Measurements from ENCODE around the gene ZBTB42. TPM values are rescaled to one million over a fixed set of nuclear protein-coding genes. Genes with fewer than 3 reads are reported as not detected.

ZBTB42 gene
- total RNA-seq, 1 experiment from 2014 or later = 0.38 TPM

DNA sequence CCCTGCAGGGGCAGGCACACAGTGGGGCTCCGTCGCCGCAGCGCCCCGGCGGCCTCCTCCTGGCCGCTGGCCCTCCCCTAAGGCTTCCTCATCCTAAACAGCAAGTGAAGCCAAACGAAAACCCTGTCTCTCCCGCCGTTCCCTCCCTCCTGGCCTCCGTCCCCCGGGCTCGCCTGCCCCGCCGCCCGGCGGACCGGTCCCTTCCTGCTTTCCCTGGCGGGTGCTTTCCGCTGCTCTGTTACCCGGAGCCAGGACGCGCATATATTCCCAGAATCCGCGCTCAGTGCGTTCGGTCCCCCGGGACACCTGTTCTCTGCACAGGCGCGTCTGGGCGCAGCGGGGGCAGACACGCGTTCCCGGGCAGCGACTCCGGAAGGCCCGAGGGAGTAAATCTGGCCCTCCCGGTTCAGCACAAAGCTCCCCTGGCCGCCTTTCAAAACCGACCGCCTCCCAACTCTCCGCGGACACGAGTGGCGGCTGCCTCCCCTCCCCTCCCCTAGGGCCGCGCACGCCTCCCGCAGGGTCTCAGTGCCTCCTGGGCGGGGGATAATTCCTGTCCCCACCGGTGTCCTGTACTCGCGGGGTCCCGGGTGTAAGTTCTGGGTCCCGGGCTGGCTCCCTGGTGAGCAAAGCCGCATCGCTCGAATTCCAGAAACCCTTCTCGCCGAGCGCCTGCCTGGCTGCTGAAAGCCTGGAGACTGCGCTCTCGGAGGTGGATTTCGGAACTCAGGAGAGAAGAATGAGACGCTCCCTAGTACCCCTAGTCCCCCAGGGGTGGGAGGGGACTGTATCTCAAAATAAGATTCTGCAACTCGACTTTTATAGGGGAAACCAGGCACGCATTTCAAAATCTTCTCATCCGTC is 42.8 kb downstream of the ZBTB42 start:
- H3K27me3 ChIP-seq = peaks cover 13% of the 10 kb centered on the region; the same call in 1 of the 2 replicates
- peaks cover 13% of the 10 kb centered on the region for H3K4me1 ChIP-seq
- no peak for DNase-seq
- no peaks in the 10 kb centered on the region for H3K9me3 ChIP-seq (replicated peaks)
- no peak overlapping the region for H3K27ac ChIP-seq
- no peaks in the 10 kb centered on the region for H3K36me3 ChIP-seq
- no peak overlapping the region for H3K4me3 ChIP-seq

DNA sequence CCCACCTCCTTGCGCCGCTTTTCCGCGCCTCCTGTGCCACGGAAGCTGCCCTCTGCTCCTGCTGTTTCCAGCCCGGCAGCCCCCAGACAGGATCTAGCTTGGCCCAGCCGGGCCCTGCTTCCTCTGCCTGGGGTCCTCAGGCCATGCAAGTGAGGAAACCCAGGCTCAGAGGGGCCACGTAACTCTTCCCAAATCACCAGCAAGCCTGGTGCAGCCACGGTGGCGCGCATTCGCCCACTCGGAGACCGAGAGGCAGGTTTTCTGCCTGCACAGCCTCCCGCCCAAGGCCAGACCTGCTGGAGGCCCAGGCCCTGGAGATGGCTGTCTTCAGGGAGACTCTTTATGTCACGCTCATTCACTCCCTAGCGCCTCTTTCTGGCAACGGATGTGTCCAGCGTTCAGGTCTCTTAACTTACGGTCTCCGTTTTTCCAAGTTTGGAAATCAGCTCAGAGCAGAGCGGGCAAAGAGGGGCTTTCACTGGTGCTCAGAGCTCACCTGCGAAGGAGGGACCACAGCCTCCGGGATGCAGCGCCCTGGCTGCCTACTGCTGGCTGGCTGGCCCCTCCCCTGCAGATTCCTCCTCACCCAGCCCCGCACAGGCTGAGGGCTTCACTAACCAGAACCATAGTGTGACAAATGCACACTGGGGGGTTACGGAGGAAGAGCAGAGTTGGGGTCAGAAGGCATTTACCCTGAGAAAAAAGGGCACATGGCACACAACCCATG is 43.6 kb downstream of the ZBTB42 start:
- Histone ChIP-seq H3K9me3 (replicated peaks) (no peaks in the 10 kb centered on the region), H3K27ac (no peak overlapping the region), H3K4me1 (peaks cover 13% of the 10 kb centered on the region), H3K4me3 (no peak overlapping the region), H3K36me3 (no peaks in the 10 kb centered on the region), H3K27me3 (peaks cover 13% of the 10 kb centered on the region; the same call in 1 of the 2 replicates)
- DNase-seq = no peak

DNA sequence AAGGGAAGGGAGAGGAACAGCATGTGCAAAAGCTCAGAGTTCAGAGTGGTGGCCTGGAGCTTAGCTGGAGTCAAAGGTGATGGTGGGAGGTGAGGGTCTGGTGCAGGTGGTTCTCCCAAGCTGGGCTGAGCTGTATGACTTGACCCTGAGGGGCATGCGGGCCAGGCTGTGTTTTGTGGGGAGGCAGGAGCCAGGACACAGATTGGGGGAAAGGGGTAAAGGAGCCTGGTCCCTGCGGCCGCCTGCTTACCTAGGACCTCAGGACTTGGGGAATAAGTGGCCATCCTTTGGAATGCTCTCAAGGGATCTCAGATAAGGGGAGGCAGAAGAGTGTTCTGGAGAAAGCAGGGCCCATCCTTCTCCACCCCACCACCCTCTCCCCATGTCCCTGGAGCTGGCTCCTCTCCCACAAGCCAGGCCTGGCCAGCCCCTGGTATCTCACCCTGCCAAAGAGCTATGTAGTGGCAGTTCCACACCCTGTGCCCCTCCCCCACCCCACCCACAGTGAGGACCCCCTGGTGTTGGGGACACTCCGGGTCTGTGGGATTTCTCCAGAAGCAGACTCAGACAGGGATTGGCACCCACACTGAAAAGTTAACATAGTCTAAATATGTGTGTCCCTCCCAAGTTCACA is 44.2 kb downstream of the ZBTB42 start:
- H3K4me1 ChIP-seq = peaks cover 13% of the 10 kb centered on the region
- no peaks in the 10 kb centered on the region for H3K36me3 ChIP-seq
- DNase-seq = no peak
- H3K27ac ChIP-seq = no peak overlapping the region
- H3K27me3 ChIP-seq = peaks cover 13% of the 10 kb centered on the region; the same call in 1 of the 2 replicates
- no peaks in the 10 kb centered on the region for H3K9me3 ChIP-seq (replicated peaks)
- no peak overlapping the region for H3K4me3 ChIP-seq

GRCh38 chr14:104845834-104846441 is 45.0 kb downstream of the ZBTB42 start:
- peaks cover 13% of the 10 kb centered on the region for H3K4me1 ChIP-seq
- no peaks in the 10 kb centered on the region for H3K9me3 ChIP-seq (replicated peaks)
- H3K36me3 ChIP-seq = no peaks in the 10 kb centered on the region
- H3K27ac ChIP-seq = no peak overlapping the region
- peak; percentile 79 to 88 for DNase-seq
- H3K4me3 ChIP-seq = no peak overlapping the region
- H3K27me3 ChIP-seq = peaks cover 13% of the 10 kb centered on the region; the same call in 1 of the 2 replicates

DNA sequence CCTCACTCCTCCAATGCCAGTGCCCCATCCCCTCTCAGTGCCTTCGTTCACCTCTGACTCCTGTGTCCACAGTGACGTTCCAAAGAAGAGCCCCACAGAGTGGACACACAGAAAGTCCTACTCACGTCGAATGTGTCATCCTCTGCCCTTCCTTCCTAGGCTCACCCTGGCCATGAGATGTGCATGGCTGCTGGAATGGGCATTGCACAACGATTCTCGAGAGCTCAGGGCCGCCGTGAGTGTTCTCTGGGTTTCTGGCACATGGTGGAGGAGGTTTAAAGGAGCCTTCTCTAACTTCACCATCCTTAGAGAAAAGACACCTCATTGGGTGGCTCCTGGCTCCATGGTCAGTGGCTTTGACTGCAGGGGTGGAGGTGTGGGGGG is 51.4 kb downstream of the ZBTB42 start:
- H3K27ac ChIP-seq = no peak overlapping the region
- no peaks in the 10 kb centered on the region for H3K9me3 ChIP-seq (replicated peaks)
- no peak overlapping the region for H3K4me3 ChIP-seq
- no peak for DNase-seq
- peaks cover 5% of the 10 kb centered on the region; the same call in 1 of the 2 replicates for H3K27me3 ChIP-seq
- H3K36me3 ChIP-seq = no peaks in the 10 kb centered on the region
- H3K4me1 ChIP-seq = no peaks in the 10 kb centered on the region

Other genes starting within 250 kb of the ZBTB42 start
- gene C14orf180, start 221.3 kb upstream of the ZBTB42 start, total RNA-seq (2014; rRNA removed; shearing (Covaris generic)) = not detected in 2 replicates
- gene TMEM179, start 196.3 kb upstream of the ZBTB42 start, total RNA-seq (2014; rRNA removed; shearing (Covaris generic)) = not detected in 2 replicates
- 36.9 and 38.3 TPM in 2 replicates for gene INF2, start 111.5 kb upstream of the ZBTB42 start, total RNA-seq (2014; rRNA removed; shearing (Covaris generic))
- gene ADSS1, start 76.9 kb upstream of the ZBTB42 start, total RNA-seq (2014; rRNA removed; shearing (Covaris generic)) = 0.58 and 1.2 TPM in 2 replicates
- 105 and 157 TPM in 2 replicates for gene SIVA1, start 48.0 kb upstream of the ZBTB42 start, total RNA-seq (2014; rRNA removed; shearing (Covaris generic))
- gene AKT1, start 5.4 kb upstream of the ZBTB42 start, total RNA-seq (2014; rRNA removed; shearing (Covaris generic)) = 160 and 164 TPM in 2 replicates
- 0.08 and 0.12 TPM in 2 replicates for gene CEP170B, start 64.2 kb downstream of the ZBTB42 start, total RNA-seq (2014; rRNA removed; shearing (Covaris generic))
- gene PLD4, start 123.8 kb downstream of the ZBTB42 start, total RNA-seq (2014; rRNA removed; shearing (Covaris generic)) = not detected in 2 replicates
- 1.3 and 1.6 TPM in 2 replicates for gene AHNAK2, start 177.3 kb downstream of the ZBTB42 start, total RNA-seq (2014; rRNA removed; shearing (Covaris generic))
- gene CLBA1, start 184.7 kb downstream of the ZBTB42 start, total RNA-seq (2014; rRNA removed; shearing (Covaris generic)) = 2.6 and 3.0 TPM in 2 replicates
- 92.3 and 98.0 TPM in 2 replicates for gene CDCA4, start 220.0 kb downstream of the ZBTB42 start, total RNA-seq (2014; rRNA removed; shearing (Covaris generic))

All from SJCRH30 (cell line).